Esophagus squamous epithelium (tissue), 4 donors: Measurements from ENCODE around the gene DCPS.
"Not testable (repeated sequence)": the region's sequence is repeated elsewhere in the genome, so short reads cannot be mapped to it uniquely, and the experiment has no call there.

Source experiments
- POLR2A ChIP-seq, 4 donors: fragments of 450-650 bp; IDR thresholded peaks; one replicate each; pipeline ENCODE4 v1.6.1; 2017; ENCODE audit warnings: antibody characterized with exemption in 4 of 4, mild to moderate bottlenecking in 4 of 4, moderate library complexity in 3 of 4
- TF ChIP-seq, protein P1 (sequence below), 6 experiments: fragments of 450-650 bp in 4 of 6; fragments of 200-600 bp in 2 of 6; sonication (generic) in 2 of 6; IDR thresholded peaks; one replicate each; pipeline ENCODE4 v1.5.1; 2016 to 2019; ENCODE audit warnings: antibody characterized with exemption in 6 of 6, mild to moderate bottlenecking in 4 of 6, moderate library complexity in 4 of 6

DNA sequence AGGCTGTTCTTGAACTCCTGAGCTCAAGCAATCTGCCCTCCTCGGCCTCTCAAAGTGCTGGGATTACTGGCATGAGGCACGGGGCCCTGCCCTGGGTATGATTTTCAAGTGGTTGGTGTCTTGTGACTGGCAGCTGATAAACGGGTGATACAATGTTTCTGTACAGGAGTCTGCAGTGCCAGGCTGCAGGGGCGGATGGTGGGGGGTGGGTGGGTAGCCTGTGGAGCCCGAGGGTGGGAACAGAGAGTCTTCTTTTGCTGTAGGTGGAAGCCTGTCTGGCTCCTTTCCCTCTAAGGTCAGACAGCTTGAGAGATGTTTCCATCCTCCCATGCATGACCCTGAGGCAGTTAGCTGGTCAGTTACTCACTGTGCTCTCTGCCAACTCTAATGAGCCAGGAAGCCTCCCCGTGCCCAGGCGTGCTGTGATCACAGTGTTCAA is 90.8 kb downstream of the DCPS start:
- TF ChIP-seq, protein P1, sequence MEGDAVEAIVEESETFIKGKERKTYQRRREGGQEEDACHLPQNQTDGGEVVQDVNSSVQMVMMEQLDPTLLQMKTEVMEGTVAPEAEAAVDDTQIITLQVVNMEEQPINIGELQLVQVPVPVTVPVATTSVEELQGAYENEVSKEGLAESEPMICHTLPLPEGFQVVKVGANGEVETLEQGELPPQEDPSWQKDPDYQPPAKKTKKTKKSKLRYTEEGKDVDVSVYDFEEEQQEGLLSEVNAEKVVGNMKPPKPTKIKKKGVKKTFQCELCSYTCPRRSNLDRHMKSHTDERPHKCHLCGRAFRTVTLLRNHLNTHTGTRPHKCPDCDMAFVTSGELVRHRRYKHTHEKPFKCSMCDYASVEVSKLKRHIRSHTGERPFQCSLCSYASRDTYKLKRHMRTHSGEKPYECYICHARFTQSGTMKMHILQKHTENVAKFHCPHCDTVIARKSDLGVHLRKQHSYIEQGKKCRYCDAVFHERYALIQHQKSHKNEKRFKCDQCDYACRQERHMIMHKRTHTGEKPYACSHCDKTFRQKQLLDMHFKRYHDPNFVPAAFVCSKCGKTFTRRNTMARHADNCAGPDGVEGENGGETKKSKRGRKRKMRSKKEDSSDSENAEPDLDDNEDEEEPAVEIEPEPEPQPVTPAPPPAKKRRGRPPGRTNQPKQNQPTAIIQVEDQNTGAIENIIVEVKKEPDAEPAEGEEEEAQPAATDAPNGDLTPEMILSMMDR (IDR thresholded peaks at IDR 0.05), result not testable (repeated sequence)
- not testable (repeated sequence) for TF ChIP-seq POLR2A (IDR thresholded peaks at IDR 0.05)
